ENCODE measurements around the gene LHX1. TPM values are rescaled to one million over a fixed set of nuclear protein-coding genes. Genes with fewer than 3 reads are reported as not detected.

The LHX1 gene
- total RNA-seq, 1 donor from 2014 or later, result 44.3 TPM

DNA sequence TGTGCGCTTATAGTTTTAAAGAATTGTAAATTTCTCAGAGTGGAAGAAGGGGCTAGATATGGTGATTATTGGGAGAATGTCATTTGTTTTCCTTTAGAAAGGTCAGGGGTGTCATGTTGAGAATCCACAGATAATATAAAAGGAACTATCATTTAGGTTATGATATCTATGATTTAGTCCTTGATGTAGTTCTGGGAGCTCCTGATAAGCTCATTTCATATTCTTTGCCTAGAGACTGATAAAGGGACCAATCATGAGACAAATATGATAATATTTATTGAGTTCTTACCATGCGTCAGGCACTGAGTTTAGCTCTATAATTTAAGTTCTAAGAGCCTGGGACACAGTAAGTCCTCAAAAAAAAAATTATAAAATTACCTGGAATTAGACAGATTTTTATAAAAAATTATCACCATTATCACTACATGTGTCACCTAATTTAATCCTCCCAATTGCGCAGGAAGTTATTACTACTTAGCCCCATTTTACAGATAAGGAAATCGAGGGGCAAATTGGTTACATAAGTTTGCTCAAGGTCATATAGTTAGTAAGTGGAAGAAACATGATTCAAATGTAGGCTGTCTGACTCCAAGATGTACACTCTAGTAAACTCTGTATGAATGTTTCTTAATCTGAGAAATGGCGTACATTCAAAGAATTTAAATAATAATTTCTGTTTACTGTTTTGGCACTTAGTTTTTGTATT, 14.0 kb downstream of the LHX1 start:
- TF ChIP-seq, protein P1, sequence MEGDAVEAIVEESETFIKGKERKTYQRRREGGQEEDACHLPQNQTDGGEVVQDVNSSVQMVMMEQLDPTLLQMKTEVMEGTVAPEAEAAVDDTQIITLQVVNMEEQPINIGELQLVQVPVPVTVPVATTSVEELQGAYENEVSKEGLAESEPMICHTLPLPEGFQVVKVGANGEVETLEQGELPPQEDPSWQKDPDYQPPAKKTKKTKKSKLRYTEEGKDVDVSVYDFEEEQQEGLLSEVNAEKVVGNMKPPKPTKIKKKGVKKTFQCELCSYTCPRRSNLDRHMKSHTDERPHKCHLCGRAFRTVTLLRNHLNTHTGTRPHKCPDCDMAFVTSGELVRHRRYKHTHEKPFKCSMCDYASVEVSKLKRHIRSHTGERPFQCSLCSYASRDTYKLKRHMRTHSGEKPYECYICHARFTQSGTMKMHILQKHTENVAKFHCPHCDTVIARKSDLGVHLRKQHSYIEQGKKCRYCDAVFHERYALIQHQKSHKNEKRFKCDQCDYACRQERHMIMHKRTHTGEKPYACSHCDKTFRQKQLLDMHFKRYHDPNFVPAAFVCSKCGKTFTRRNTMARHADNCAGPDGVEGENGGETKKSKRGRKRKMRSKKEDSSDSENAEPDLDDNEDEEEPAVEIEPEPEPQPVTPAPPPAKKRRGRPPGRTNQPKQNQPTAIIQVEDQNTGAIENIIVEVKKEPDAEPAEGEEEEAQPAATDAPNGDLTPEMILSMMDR (IDR thresholded peaks at IDR 0.05; ENCODE audit: insufficient read depth, low read length, poor library complexity, severe bottlenecking), result no peak
- DNase-seq (ENCODE audit: low read depth), result no peak
- Histone ChIP-seq H3K4me3 (ENCODE audit: low read depth, low read length) (no peak overlapping the region), H3K27me3 (ENCODE audit: control insufficient read depth, insufficient read depth, low read length) (peaks cover 2% of the 10 kb centered on the region), H3K36me3 (ENCODE audit: control insufficient read depth, insufficient read depth, low read length) (no peaks in the 10 kb centered on the region)

- Histone ChIP-seq H3K36me3 (ENCODE audit: control insufficient read depth, insufficient read depth, low read length) (no peaks in the 10 kb centered on the region), H3K27me3 (ENCODE audit: control insufficient read depth, insufficient read depth, low read length) (no peaks in the 10 kb centered on the region), H3K4me3 (ENCODE audit: low read depth, low read length) (no peak overlapping the region)
- no peak for DNase-seq (ENCODE audit: low read depth)
- TF ChIP-seq, protein P1 (IDR thresholded peaks at IDR 0.05; ENCODE audit: insufficient read depth, low read length, poor library complexity, severe bottlenecking), result no peak
These were observed 34.2 kb downstream of the LHX1 start for GRCh38 chr17:36971508-36971907.

GRCh38 chr17:36972186-36972700, 35.0 kb downstream of the LHX1 start:
- Histone ChIP-seq H3K27me3 (ENCODE audit: control insufficient read depth, insufficient read depth, low read length) (no peaks in the 10 kb centered on the region), H3K36me3 (ENCODE audit: control insufficient read depth, insufficient read depth, low read length) (no peaks in the 10 kb centered on the region), H3K4me3 (ENCODE audit: low read depth, low read length) (no peak overlapping the region)
- TF ChIP-seq, protein P1 (IDR thresholded peaks at IDR 0.05; ENCODE audit: insufficient read depth, low read length, poor library complexity, severe bottlenecking), result no peak
- no peak for DNase-seq (ENCODE audit: low read depth)

- no peak overlapping the region for H3K4me3 ChIP-seq (ENCODE audit: low read depth, low read length)
- H3K36me3 ChIP-seq (ENCODE audit: control insufficient read depth, insufficient read depth, low read length), result no peaks in the 10 kb centered on the region
- no peak for DNase-seq (ENCODE audit: low read depth)
- no peaks in the 10 kb centered on the region for H3K27me3 ChIP-seq (ENCODE audit: control insufficient read depth, insufficient read depth, low read length)
- TF ChIP-seq, protein P1 (IDR thresholded peaks at IDR 0.05; ENCODE audit: insufficient read depth, low read length, poor library complexity, severe bottlenecking), result no peak
These were observed 35.6 kb downstream of the LHX1 start for GRCh38 chr17:36972905-36973304.

DNA sequence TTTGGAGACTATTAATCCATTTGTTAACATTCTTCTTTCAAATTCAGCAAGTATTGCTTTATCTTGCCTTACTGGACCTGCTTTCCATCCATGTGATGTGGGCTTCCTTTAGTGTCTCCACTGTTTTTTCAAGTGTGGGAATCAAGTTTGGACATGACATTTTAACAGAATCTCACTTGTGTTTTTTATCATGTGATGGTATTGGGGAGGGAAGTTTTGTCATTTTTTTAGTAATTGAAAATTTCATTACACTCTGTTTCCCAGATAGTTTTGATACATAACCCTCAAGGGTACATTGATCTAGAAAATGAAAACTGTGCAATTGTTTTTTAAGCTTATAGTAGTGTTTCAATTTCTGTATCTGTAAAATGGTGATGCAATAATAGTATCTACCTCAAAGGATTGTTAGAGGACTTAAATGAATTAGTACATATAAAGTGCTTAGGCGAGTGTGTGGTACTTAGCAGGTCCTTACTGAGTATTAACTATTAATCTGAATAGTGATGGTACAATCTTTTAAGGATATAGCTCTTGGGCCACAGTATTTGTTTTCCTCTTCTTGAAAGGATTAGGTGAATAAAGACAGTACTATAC, 38.7 kb downstream of the LHX1 start:
- no peak for DNase-seq (ENCODE audit: low read depth)
- TF ChIP-seq, protein P1 (IDR thresholded peaks at IDR 0.05; ENCODE audit: insufficient read depth, low read length, poor library complexity, severe bottlenecking), result no peak
- H3K4me3 ChIP-seq (ENCODE audit: low read depth, low read length), result no peak overlapping the region

More for the DNA sequence above, 38.7 kb downstream of the LHX1 start:
- no peaks in the 10 kb centered on the region for H3K27me3 ChIP-seq (ENCODE audit: control insufficient read depth, insufficient read depth, low read length)
- H3K36me3 ChIP-seq (ENCODE audit: control insufficient read depth, insufficient read depth, low read length), result no peaks in the 10 kb centered on the region
